ENCODE measurements around the gene SH3BGR.

Gene SH3BGR

GRCh38 chr21:39531840-39532239 lies 80.1 kb downstream of the SH3BGR start:
- TF ChIP-seq TCF12 (IDR thresholded peaks at IDR 0.05; ENCODE audit: low read depth) (no peak), FOXM1 (IDR thresholded peaks at IDR 0.05; ENCODE audit: borderline replicate concordance, low read depth) (no peak), CEBPB (IDR thresholded peaks at IDR 0.05) (no peak), YY1 (IDR thresholded peaks at IDR 0.05; ENCODE audit: low read depth) (no peak), NFIC (IDR thresholded peaks at IDR 0.05) (no peak), TAF1 (IDR thresholded peaks at IDR 0.05; ENCODE audit: low read depth) (no peak), TEAD4 (IDR thresholded peaks at IDR 0.05) (no peak), EP300 (IDR thresholded peaks at IDR 0.05; ENCODE audit: borderline replicate concordance) (no peak), EGR1 (IDR thresholded peaks at IDR 0.05) (no peak), RAD21 (IDR thresholded peaks at IDR 0.05; ENCODE audit: low read depth) (no peak), CREB1 (IDR thresholded peaks at IDR 0.05; ENCODE audit: low read depth) (no peak), ZBTB7A (IDR thresholded peaks at IDR 0.05; ENCODE audit: low read depth) (no peak), USF1 (IDR thresholded peaks at IDR 0.05) (no peak)
- TF ChIP-seq, protein P1, sequence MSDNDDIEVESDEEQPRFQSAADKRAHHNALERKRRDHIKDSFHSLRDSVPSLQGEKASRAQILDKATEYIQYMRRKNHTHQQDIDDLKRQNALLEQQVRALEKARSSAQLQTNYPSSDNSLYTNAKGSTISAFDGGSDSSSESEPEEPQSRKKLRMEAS (IDR thresholded peaks at IDR 0.05) = no peak
- TF ChIP-seq, protein P2, sequence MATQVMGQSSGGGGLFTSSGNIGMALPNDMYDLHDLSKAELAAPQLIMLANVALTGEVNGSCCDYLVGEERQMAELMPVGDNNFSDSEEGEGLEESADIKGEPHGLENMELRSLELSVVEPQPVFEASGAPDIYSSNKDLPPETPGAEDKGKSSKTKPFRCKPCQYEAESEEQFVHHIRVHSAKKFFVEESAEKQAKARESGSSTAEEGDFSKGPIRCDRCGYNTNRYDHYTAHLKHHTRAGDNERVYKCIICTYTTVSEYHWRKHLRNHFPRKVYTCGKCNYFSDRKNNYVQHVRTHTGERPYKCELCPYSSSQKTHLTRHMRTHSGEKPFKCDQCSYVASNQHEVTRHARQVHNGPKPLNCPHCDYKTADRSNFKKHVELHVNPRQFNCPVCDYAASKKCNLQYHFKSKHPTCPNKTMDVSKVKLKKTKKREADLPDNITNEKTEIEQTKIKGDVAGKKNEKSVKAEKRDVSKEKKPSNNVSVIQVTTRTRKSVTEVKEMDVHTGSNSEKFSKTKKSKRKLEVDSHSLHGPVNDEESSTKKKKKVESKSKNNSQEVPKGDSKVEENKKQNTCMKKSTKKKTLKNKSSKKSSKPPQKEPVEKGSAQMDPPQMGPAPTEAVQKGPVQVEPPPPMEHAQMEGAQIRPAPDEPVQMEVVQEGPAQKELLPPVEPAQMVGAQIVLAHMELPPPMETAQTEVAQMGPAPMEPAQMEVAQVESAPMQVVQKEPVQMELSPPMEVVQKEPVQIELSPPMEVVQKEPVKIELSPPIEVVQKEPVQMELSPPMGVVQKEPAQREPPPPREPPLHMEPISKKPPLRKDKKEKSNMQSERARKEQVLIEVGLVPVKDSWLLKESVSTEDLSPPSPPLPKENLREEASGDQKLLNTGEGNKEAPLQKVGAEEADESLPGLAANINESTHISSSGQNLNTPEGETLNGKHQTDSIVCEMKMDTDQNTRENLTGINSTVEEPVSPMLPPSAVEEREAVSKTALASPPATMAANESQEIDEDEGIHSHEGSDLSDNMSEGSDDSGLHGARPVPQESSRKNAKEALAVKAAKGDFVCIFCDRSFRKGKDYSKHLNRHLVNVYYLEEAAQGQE (IDR thresholded peaks at IDR 0.05; ENCODE audit: low read depth) = no peak

GRCh38 chr21:39533545-39534380 lies 82.0 kb downstream of the SH3BGR start:
- no peak for TF ChIP-seq CREB1 (IDR thresholded peaks at IDR 0.05; ENCODE audit: low read depth)
- TF ChIP-seq NFIC (IDR thresholded peaks at IDR 0.05) = no peak

DNA sequence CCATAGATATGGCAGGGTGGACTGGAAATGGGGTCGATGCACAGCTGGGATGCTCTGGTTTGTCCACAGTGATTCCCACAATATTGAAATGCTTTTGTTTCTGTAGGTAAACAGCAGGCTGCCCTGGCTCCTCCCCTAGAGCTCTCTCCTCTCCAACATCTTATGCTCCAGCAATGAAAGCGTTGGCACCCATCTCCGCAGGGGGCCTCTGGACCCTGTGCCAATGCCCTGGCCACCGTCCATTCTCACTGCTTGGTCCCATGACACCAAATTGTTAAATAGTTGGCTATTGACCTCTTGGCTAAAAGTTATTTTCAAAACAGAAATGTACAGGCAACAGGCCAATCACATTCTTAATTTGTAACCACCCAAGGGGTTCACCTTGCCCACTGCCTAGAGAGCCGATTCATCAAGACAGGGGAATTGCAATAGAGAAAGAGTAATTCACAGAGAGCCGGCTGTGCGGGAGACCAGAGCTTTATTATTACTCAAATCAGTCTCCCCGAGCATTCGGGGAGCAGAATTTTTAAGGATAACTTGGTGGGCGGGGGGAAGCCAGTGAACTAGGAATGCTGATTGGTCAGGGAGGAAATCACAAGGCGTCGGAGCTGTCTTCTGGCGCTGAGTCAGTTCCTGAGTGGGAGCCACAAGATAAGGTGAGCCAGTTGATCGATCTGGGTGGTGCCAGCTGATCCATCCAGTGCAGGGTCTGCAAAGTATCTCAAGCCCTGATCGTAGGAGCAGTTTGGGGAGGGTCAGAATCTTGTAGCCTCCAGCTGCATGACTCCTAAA lies 84.1 kb downstream of the SH3BGR start:
- no peak for TF ChIP-seq RAD21 (IDR thresholded peaks at IDR 0.05; ENCODE audit: low read depth)
- TF ChIP-seq CREB1 (IDR thresholded peaks at IDR 0.05; ENCODE audit: low read depth) = no peak
- TF ChIP-seq TEAD4 (IDR thresholded peaks at IDR 0.05) = no peak
- TF ChIP-seq TAF1 (IDR thresholded peaks at IDR 0.05; ENCODE audit: low read depth) = no peak
- TF ChIP-seq CEBPB (IDR thresholded peaks at IDR 0.05) = no peak
- TF ChIP-seq EGR1 (IDR thresholded peaks at IDR 0.05) = no peak
- TF ChIP-seq USF1 (IDR thresholded peaks at IDR 0.05) = no peak
- TF ChIP-seq, protein P2 (IDR thresholded peaks at IDR 0.05; ENCODE audit: low read depth) = no peak
- no peak for TF ChIP-seq ZBTB7A (IDR thresholded peaks at IDR 0.05; ENCODE audit: low read depth)
- no peak for TF ChIP-seq NFIC (IDR thresholded peaks at IDR 0.05)
- no peak for TF ChIP-seq YY1 (IDR thresholded peaks at IDR 0.05; ENCODE audit: low read depth)

DNA sequence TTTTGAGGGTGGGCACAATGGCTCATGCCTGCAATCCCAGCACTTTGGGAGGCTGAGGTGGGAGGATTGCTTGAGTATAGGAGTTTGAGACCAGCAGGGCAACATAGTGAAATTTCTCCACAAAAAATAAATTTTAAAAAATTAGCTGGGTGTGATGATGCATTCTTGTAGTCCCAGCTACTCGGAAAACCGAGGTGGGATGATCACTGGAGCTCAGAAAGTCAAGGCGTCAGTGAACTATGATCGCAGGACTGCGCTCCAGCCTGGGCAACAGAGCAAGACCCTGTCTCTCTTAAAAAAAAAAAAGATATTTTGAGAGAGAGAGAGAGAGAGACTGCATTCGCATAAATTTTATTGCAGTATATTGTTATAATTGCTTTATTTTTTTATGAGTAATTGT lies 85.1 kb downstream of the SH3BGR start:
- TF ChIP-seq YY1 (IDR thresholded peaks at IDR 0.05; ENCODE audit: low read depth) = no peak

GRCh38 chr21:39537571-39537970 lies 85.8 kb downstream of the SH3BGR start:
- TF ChIP-seq, protein P2 (IDR thresholded peaks at IDR 0.05; ENCODE audit: low read depth) = no peak
- no peak for TF ChIP-seq CEBPB (IDR thresholded peaks at IDR 0.05)
- TF ChIP-seq USF1 (IDR thresholded peaks at IDR 0.05) = no peak
- no peak for TF ChIP-seq YY1 (IDR thresholded peaks at IDR 0.05; ENCODE audit: low read depth)
- TF ChIP-seq RAD21 (IDR thresholded peaks at IDR 0.05; ENCODE audit: low read depth) = no peak
- TF ChIP-seq FOXM1 (IDR thresholded peaks at IDR 0.05; ENCODE audit: borderline replicate concordance, low read depth) = no peak
- no peak for TF ChIP-seq TEAD4 (IDR thresholded peaks at IDR 0.05)
